Trophoblast cell (in vitro differentiated cells and primary cell): ENCODE results near the gene UBR2.

ENCODE experiments used
- DNase-seq, 2 donors: peaks; one replicate each; pipeline ENCODE4 v3.0.0-alpha.2; 2016
- H2AFZ ChIP-seq: 2 replicates; pipeline ENCODE4 v1.6.1; 2013; ENCODE audit warnings: low read length, moderate library complexity, mild to moderate bottlenecking; ENCODE audit not compliant: insufficient read depth, poor library complexity
- H2AK5ac ChIP-seq: 2 replicates; pipeline ENCODE4 v1.6.1; 2013; ENCODE audit warnings: mild to moderate bottlenecking, low read length
- H2BK120ac ChIP-seq: 2 replicates; pipeline ENCODE4 v1.6.1; 2013; ENCODE audit warnings: low read length, mild to moderate bottlenecking, moderate library complexity; ENCODE audit not compliant: insufficient read depth, poor library complexity
- H2BK12ac ChIP-seq: 2 replicates; pipeline ENCODE4 v1.6.1; 2013; ENCODE audit warnings: mild to moderate bottlenecking, low read length, moderate library complexity
- H2BK5ac ChIP-seq: 2 replicates; pipeline ENCODE4 v1.6.1; 2013; ENCODE audit warnings: low read length, low read depth, moderate library complexity, mild to moderate bottlenecking; ENCODE audit not compliant: poor library complexity
- H3K14ac ChIP-seq: 2 replicates; pipeline ENCODE4 v1.6.1; 2013; ENCODE audit warnings: mild to moderate bottlenecking, low read length
- H3K18ac ChIP-seq: 2 replicates; pipeline ENCODE4 v1.6.1; 2013; ENCODE audit warnings: mild to moderate bottlenecking, low read length
- H3K23ac ChIP-seq: 2 replicates; pipeline ENCODE4 v1.6.1; 2013; ENCODE audit warnings: low read length
- H3K27ac ChIP-seq: 2 replicates; pipeline ENCODE4 v1.5.1; 2013; ENCODE audit warnings: low read depth, mild to moderate bottlenecking, inconsistent platforms, low read length, moderate library complexity
- H3K27me3 ChIP-seq: 2 replicates; pipeline ENCODE4 v1.6.1; 2013; ENCODE audit warnings: inconsistent platforms, mild to moderate bottlenecking, low read length, moderate library complexity; ENCODE audit not compliant: insufficient read depth
- H3K36me3 ChIP-seq, 2 experiments: 1 replicate in 1 of 2; 2 replicates in 1 of 2; pipeline ENCODE4 v1.6.1; 2013; ENCODE audit warnings: low read length in 2 of 2, mild to moderate bottlenecking in 2 of 2, moderate library complexity in 1 of 2; ENCODE audit not compliant: insufficient read depth in 2 of 2, control insufficient read depth in 1 of 2
- H3K4ac ChIP-seq: 2 replicates; pipeline ENCODE4 v1.6.1; 2013; ENCODE audit warnings: low read depth, mild to moderate bottlenecking, low read length, moderate library complexity
- H3K4me1 ChIP-seq, 2 experiments: 1 replicate in 1 of 2; 2 replicates in 1 of 2; pipeline ENCODE4 v1.6.1; 2013; ENCODE audit warnings: low read length in 2 of 2, mild to moderate bottlenecking in 2 of 2, moderate library complexity in 1 of 2; ENCODE audit not compliant: insufficient read depth in 2 of 2, control insufficient read depth in 1 of 2
- H3K4me2 ChIP-seq: 2 replicates; pipeline ENCODE4 v1.6.1; 2013; ENCODE audit warnings: inconsistent platforms, mild to moderate bottlenecking, low read length, moderate library complexity
- H3K4me3 ChIP-seq: 2 replicates; pipeline ENCODE4 v1.5.1; 2013; ENCODE audit warnings: mild to moderate bottlenecking, low read depth, low read length, inconsistent platforms
- H3K79me1 ChIP-seq: one replicate; pipeline ENCODE4 v1.6.1; 2013; ENCODE audit warnings: low read length
- H3K79me2 ChIP-seq: 2 replicates; pipeline ENCODE4 v1.6.1; 2013; ENCODE audit warnings: low read length, mild to moderate bottlenecking; ENCODE audit not compliant: control insufficient read depth, insufficient read depth, poor library complexity
- H3K9ac ChIP-seq: 2 replicates; pipeline ENCODE4 v1.6.1; 2013; ENCODE audit warnings: mild to moderate bottlenecking, low read length
- H3K9me3 ChIP-seq: 2 replicates; pipeline ENCODE4 v1.6.1; 2013; ENCODE audit warnings: low read depth, mild to moderate bottlenecking, control low read depth, inconsistent platforms, low read length; ENCODE audit not compliant: insufficient read depth
- H4K12ac ChIP-seq: 2 replicates; pipeline ENCODE4 v1.6.1; 2013; ENCODE audit warnings: low read depth, mild to moderate bottlenecking, low read length, moderate library complexity
- H4K8ac ChIP-seq: 2 replicates; pipeline ENCODE4 v1.6.1; 2013; ENCODE audit warnings: low read depth, mild to moderate bottlenecking, low read length, moderate library complexity
- H4K91ac ChIP-seq: one replicate; pipeline ENCODE4 v1.6.1; 2013; ENCODE audit warnings: low read depth, mild to moderate bottlenecking, low read length, moderate library complexity
- WGBS: extraction: QIAGEN DNeasy Blood & Tissue Kit; methylation state at CpG from one replicate; pipeline ENCODE4 v1.1.7; 2013; ENCODE audit warnings: missing lambda C conversion rate; ENCODE audit not compliant: insufficient read length, insufficient coverage; ENCODE audit errors: extremely low coverage; 5-methylcytosine and 5-hydroxymethylcytosine counted together

The UBR2 gene

DNA sequence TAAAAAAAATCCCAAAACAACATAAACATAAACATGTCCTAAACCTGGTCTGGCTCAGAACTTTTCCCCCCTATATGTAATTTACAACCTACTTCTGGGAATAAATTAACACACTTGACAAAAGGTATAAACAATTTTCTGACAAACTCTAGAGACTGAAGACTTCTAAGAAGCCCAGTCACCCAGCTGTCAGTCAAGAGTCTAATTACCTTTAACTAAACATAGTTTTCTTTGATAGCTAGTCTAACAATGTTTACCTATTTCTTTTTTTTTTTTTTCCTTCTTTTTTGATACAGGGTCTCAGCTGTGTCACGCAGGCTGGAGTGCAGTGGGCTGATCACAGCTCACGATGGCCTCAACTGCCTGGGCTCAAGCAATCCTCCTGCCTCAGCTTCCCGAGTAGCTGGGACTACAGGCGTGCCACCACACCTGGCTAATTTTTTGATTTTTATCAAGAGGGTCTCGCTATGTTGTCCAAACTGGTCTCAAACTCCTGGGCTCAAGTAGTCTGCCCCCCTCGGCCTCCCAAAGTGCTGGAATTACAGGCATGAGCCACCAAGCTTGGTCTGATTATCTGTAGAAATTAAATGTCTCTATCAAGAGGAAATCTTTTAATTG lies 932 bp upstream of the UBR2 start:
- H3K36me3 ChIP-seq = peaks cover 0 to 2% of the 10 kb centered on the region in 2 experiments
- H3K27ac ChIP-seq = no peak overlapping the region
- H3K9me3 ChIP-seq = no peaks in the 10 kb centered on the region
- H3K27me3 ChIP-seq = no peaks in the 10 kb centered on the region
- H3K14ac ChIP-seq = no peak overlapping the region
- H3K79me1 ChIP-seq = peaks cover 8% of the 10 kb centered on the region
- no peak overlapping the region for H2AFZ ChIP-seq
- peaks cover 11% of the 10 kb centered on the region for H3K79me2 ChIP-seq
- H3K4me2 ChIP-seq = no peak overlapping the region
- no peak overlapping the region for H3K4me3 ChIP-seq
- no peak overlapping the region for H2BK120ac ChIP-seq
- no peak overlapping the region for H2AK5ac ChIP-seq
- no peak overlapping the region for H3K23ac ChIP-seq
- no peak for DNase-seq
- no peak overlapping the region for H2BK5ac ChIP-seq
- H3K9ac ChIP-seq = no peak overlapping the region
- no peak overlapping the region for H2BK12ac ChIP-seq
- peaks cover 3% of the 10 kb centered on the region in 2 experiments for H3K4me1 ChIP-seq
- H3K18ac ChIP-seq = no peak overlapping the region
- no CpG with 5 or more reads among the region's 6 CpGs for WGBS
- H3K4ac ChIP-seq = no peak overlapping the region
- peak overlapping the region; percentile 89 for H4K8ac ChIP-seq
- H4K91ac ChIP-seq = no peak overlapping the region
- no peak overlapping the region for H4K12ac ChIP-seq

DNA sequence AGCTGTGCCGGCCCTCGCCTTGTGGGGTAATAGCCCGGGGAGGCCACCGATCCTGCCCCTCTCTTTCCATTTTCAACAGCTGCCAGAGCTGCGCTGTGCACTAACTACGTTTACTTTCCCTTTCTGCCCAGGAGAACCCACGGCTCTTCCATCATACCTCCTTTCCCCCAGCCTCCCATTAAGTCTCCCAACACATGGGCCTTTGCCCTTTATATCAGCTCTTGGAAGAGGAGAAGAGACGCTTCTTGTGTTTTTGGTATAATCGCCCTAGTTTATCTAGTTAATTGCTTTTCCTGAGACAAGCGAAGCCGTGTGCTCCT lies 637 bp downstream of the UBR2 start:
- Histone ChIP-seq H3K27ac (peak overlapping the region; percentile 58), H2BK120ac (no peak overlapping the region), H3K4me1 (peaks cover 3% of the 10 kb centered on the region in 2 experiments), H3K4ac (peak overlapping the region; percentile 22), H4K12ac (peak overlapping the region; percentile 25), H2BK12ac (no peak overlapping the region), H3K18ac (peak overlapping the region; percentile 4), H3K79me2 (peaks cover 11% of the 10 kb centered on the region), H4K8ac (peak overlapping the region; percentile 84), H3K79me1 (peaks cover 8% of the 10 kb centered on the region), H3K23ac (no peak overlapping the region), H3K9ac (peak overlapping the region; percentile 84), H3K4me3 (peak overlapping the region; percentile 92), H3K4me2 (peak overlapping the region; percentile 80), H3K9me3 (no peaks in the 10 kb centered on the region), H2AFZ (peak overlapping the region; percentile 41), H3K27me3 (no peaks in the 10 kb centered on the region), H3K36me3 (peaks cover 0 to 2% of the 10 kb centered on the region in 2 experiments), H3K14ac (peak overlapping the region; percentile 44), H2BK5ac (peak overlapping the region; percentile 7), H2AK5ac (no peak overlapping the region), H4K91ac (peak overlapping the region; percentile 4)
- peak in 1 of 2 donors; percentile 47 for DNase-seq
- WGBS = no CpG with 5 or more reads among the region's 11 CpGs

DNA sequence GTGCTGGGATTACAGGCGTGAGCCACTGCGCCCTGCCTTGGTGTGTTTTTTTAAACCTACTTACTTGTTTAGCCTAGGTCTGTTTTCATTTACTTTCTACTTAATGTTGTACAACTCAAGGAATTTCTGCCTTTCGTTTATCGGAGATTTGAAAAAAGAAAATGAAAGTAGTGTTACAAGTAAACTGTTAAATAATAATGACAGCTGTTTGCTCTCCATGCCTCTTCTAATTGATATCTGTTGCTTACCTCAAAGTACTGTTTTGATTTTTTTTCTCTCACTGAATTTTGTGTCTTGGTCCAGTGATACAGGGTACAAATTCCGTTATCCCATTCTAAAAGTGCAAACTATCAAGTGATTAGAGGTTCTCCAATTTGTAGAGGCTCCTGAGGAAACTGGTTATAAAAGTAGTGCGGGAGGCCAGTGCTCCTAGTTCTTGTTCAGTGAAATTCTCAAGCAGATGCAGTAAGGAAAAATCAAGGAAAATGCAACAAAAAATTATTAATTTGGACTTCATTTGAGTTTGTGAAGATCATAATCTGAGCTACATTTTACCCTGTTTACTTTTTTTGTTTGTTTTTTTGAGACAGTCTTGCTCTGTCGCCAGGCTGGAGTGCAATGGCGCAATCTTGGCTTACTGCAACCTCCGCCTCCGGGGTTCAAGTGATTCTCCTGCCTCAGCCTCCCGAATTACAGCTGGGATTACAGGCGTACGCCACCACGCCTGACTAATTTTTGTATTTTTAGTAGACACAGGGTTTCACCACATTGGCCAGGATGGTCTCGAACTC lies 2.2 kb downstream of the UBR2 start:
- peak overlapping the region; percentile 80 for H3K4me2 ChIP-seq
- WGBS = no CpG with 5 or more reads among the region's 15 CpGs

DNA sequence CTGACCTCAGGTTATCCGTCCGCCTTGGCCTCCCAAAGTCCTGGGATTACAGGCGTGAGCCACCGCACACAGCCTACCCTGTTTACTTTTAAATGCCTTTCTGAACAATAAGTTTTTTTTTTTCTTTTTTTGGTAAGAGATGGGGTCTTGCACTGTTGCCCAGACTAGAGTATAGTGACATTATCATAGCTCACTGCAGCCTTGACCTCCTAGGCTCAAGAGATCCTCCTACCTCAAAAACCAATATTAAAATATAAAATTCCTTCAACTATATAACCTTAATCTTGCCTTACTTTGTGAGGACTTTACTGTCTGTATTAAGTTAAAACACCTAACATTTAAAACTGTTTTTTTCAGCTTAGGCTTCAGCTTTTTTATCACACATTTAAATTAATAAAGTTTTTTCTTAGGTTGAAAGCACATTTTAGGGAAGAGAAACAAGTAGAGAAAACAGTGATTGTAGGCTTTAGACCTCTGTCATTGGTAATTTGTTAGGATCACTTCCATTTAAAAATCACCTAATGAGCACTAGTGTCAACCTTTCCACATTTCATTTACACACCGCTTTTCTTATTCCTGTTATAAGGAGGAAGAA lies 2.9 kb downstream of the UBR2 start:
- Histone ChIP-seq H3K27me3 (no peaks in the 10 kb centered on the region), H3K27ac (no peak overlapping the region), H3K18ac (no peak overlapping the region), H4K8ac (no peak overlapping the region), H3K79me2 (peaks cover 11% of the 10 kb centered on the region), H3K4ac (peak overlapping the region; percentile 75), H4K91ac (no peak overlapping the region), H3K9me3 (no peaks in the 10 kb centered on the region), H3K79me1 (peaks cover 8% of the 10 kb centered on the region), H2BK5ac (no peak overlapping the region), H2AFZ (no peak overlapping the region), H3K4me2 (no peak overlapping the region), H3K9ac (no peak overlapping the region), H3K4me1 (peaks cover 3% of the 10 kb centered on the region in 2 experiments), H4K12ac (no peak overlapping the region), H2AK5ac (no peak overlapping the region), H2BK12ac (no peak overlapping the region), H3K14ac (no peak overlapping the region), H3K4me3 (no peak overlapping the region), H3K36me3 (peaks cover 0 to 2% of the 10 kb centered on the region in 2 experiments), H2BK120ac (no peak overlapping the region), H3K23ac (no peak overlapping the region)
- no peak for DNase-seq
- WGBS = no CpG with 5 or more reads among the region's 5 CpGs

More for the DNA sequence above, 2.2 kb downstream of the UBR2 start:
- Histone ChIP-seq H3K4me3 (no peak overlapping the region), H2AFZ (no peak overlapping the region), H3K79me1 (peaks cover 8% of the 10 kb centered on the region), H3K4ac (peak overlapping the region; percentile 75), H3K23ac (no peak overlapping the region), H2AK5ac (no peak overlapping the region), H3K36me3 (peaks cover 0 to 2% of the 10 kb centered on the region in 2 experiments), H4K12ac (no peak overlapping the region), H4K8ac (no peak overlapping the region), H3K27ac (no peak overlapping the region), H3K27me3 (no peaks in the 10 kb centered on the region), H3K14ac (no peak overlapping the region), H3K4me1 (peaks cover 3% of the 10 kb centered on the region in 2 experiments), H4K91ac (no peak overlapping the region), H2BK12ac (no peak overlapping the region), H3K79me2 (peaks cover 11% of the 10 kb centered on the region), H3K18ac (no peak overlapping the region), H2BK5ac (no peak overlapping the region), H3K9ac (no peak overlapping the region), H3K9me3 (no peaks in the 10 kb centered on the region), H2BK120ac (no peak overlapping the region)
- DNase-seq = peak in 1 of 2 donors; percentile 13
